A549 (cell line): ENCODE measurements around the gene TMEM115. TPM values are rescaled to one million over a fixed set of nuclear protein-coding genes. Genes with fewer than 3 reads are reported as not detected.

ENCODE experiments used
- ATAC-seq, 2 experiments: fragments of 200-7000 bp in 1 of 2; fragments of >200 bp in 1 of 2; cut with Nextera tagmentation in 1 of 2; cut with Tn5 transposase in 1 of 2; 3 replicates each; pipeline versions ENCODE4 v1.8.0 to v1.9.1; 2018 to 2020; ENCODE audit warnings: mild to moderate bottlenecking in 1 of 2, moderate library complexity in 1 of 2
- CTCF ChIA-PET: fragments of 300-600 bp; sonication (Branson Sonifier 250); formaldehyde crosslinking; extraction: SDS; loops from one replicate; lab custom pipeline; 2021; ENCODE audit warnings: antibody characterized with exemption, inconsistent platforms; lab: Yijun Ruan, JAX
- POLR2A ChIA-PET: fragments of 350-600 bp; formaldehyde crosslinking; extraction: SDS; loops from one replicate; lab custom pipeline; 2021; ENCODE audit warnings: antibody characterized with exemption, inconsistent platforms; lab: Yijun Ruan, JAX
- DNase-seq, 2 experiments: peaks; one replicate each; pipeline versions ENCODE4 v3.0.0 to v3.0.0-alpha.2; 2011 to 2016; ENCODE audit warnings: low read depth in 1 of 2, low spot score in 1 of 2
- FAIRE-seq: peaks from 2 replicates; lab custom pipeline; 2011; peaks lifted over from hg19 to GRCh38; lab: Jason Lieb, UNC
- H3K27ac ChIP-seq, 2 experiments: fragments of >200 bp; sonication (Bioruptor Twin); formaldehyde crosslinking; 3 replicates each; pipeline ENCODE4 v1.5.1; 2016 to 2017
- H3K4me1 ChIP-seq: fragments of >200 bp; sonication (Bioruptor Twin); formaldehyde crosslinking; 3 replicates; pipeline ENCODE4 v1.6.1; 2016
- H3K4me2 ChIP-seq: fragments of >200 bp; sonication (Bioruptor Twin); formaldehyde crosslinking; 3 replicates; pipeline ENCODE4 v1.6.1; 2016
- H3K4me3 ChIP-seq: fragments of >200 bp; sonication (Bioruptor Twin); formaldehyde crosslinking; 3 replicates; pipeline ENCODE4 v1.5.1; 2016
- H3K9me3 ChIP-seq: fragments of >200 bp; sonication (Bioruptor Twin); formaldehyde crosslinking; 3 replicates; pipeline ENCODE4 v1.6.1; 2016
- ATOH8 ChIP-seq: fragments of 250-450 bp; sonication (Bioruptor Pico); IDR thresholded peaks from 2 replicates; pipeline ENCODE4 v1.5.0; 2020; ENCODE audit warnings: low read depth, mild to moderate bottlenecking, moderate library complexity
- CBX2 ChIP-seq: fragments of 200-600 bp; sonication (generic); IDR thresholded peaks from 2 replicates; pipeline ENCODE4 v1.6.1; 2016; ENCODE audit warnings: low read depth, mild to moderate bottlenecking, borderline replicate concordance
- CEBPB ChIP-seq, 2 experiments: fragments of >200 bp in 1 of 2; sonication (Bioruptor Twin) in 1 of 2; formaldehyde crosslinking in 1 of 2; IDR thresholded peaks; 2 replicates each; pipeline ENCODE4 v1.6.1; 2012 to 2016
- CHD4 ChIP-seq: fragments of 200-600 bp; sonication (generic); IDR thresholded peaks from 2 replicates; pipeline ENCODE4 v1.6.1; 2016; ENCODE audit warnings: antibody characterized with exemption, mild to moderate bottlenecking, borderline replicate concordance
- EHMT2 ChIP-seq: fragments of 200-600 bp; sonication (generic); IDR thresholded peaks from 2 replicates; pipeline ENCODE4 v1.6.1; 2016; ENCODE audit warnings: antibody characterized with exemption, low read depth, mild to moderate bottlenecking, moderate library complexity
- ELK1 ChIP-seq: fragments of 150-350 bp; IDR thresholded peaks from 2 replicates; pipeline ENCODE4 v1.6.1; 2014; ENCODE audit warnings: low read depth, mild to moderate bottlenecking, low read length
- HES2 ChIP-seq: fragments of >200 bp; sonication (Bioruptor Twin); formaldehyde crosslinking; IDR thresholded peaks from 2 replicates; pipeline ENCODE4 v1.6.1; 2016
- JUNB ChIP-seq: fragments of >200 bp; sonication (Bioruptor Twin); formaldehyde crosslinking; IDR thresholded peaks from 2 replicates; pipeline ENCODE4 v1.6.1; 2016
- MAFK ChIP-seq: fragments of 450-650 bp; IDR thresholded peaks from 2 replicates; pipeline ENCODE4 v1.6.1; 2014; ENCODE audit not compliant: partially characterized antibody
- MYC ChIP-seq: IDR thresholded peaks from 2 replicates; pipeline ENCODE4 v1.6.1; 2012; ENCODE audit warnings: mild to moderate bottlenecking, inconsistent platforms, low read length, improper control_type of control experiment, borderline replicate concordance
- POLR2A ChIP-seq: IDR thresholded peaks from 2 replicates; pipeline ENCODE4 v1.6.1; 2012; ENCODE audit warnings: mild to moderate bottlenecking, low read length
- POLR2AphosphoS2 ChIP-seq: conservative IDR thresholded peaks from 2 replicates; pipeline ENCODE4 v1.6.1; 2012; ENCODE audit warnings: low read length, improper control_type of control experiment, inconsistent platforms
- RCOR1 ChIP-seq: fragments of 150-350 bp; IDR thresholded peaks from 2 replicates; pipeline ENCODE4 v1.6.1; 2014; ENCODE audit warnings: antibody characterized with exemption, low read length, low read depth
- TFCP2L1 ChIP-seq: fragments of 250-450 bp; sonication (Bioruptor Pico); IDR thresholded peaks from 2 replicates; pipeline ENCODE4 v1.5.0; 2021; ENCODE audit warnings: mild to moderate bottlenecking
- TP53 ChIP-seq: fragments of 250-450 bp; sonication (Bioruptor Pico); IDR thresholded peaks from 2 replicates; pipeline ENCODE4 v1.5.0; 2021; ENCODE audit warnings: mild to moderate bottlenecking, moderate library complexity
- WGBS: methylation state at CpG from one replicate; pipeline ENCODE4 v1.1.6; 2017; ENCODE audit errors: missing lambda C conversion rate; 5-methylcytosine and 5-hydroxymethylcytosine counted together
- polyA plus RNA-seq, 4 experiments: library from polyadenylated mRNA; depleted of rRNA in 3 of 4; stranded (reverse); fragments of >200 nt; fragmentation: RNase III in 1 of 4; extraction: RNeasy Plus Mini Kit Qiagen cat#74134 plus additional on column Dnase treatment in 1 of 4; gene quantifications; 2 replicates in 3 of 4; 3 replicates in 1 of 4; pipeline ENCODE4 v1.2.3, GENCODE V29; 2011 to 2017
- TF ChIP-seq, protein P1 (sequence below): IDR thresholded peaks from 2 replicates; pipeline ENCODE4 v1.6.1; 2012

Gene TMEM115
- polyA plus RNA-seq, 2 of the 4 experiments (the other 2 are of a cell fraction) = 17.4 to 26.8 TPM

DNA sequence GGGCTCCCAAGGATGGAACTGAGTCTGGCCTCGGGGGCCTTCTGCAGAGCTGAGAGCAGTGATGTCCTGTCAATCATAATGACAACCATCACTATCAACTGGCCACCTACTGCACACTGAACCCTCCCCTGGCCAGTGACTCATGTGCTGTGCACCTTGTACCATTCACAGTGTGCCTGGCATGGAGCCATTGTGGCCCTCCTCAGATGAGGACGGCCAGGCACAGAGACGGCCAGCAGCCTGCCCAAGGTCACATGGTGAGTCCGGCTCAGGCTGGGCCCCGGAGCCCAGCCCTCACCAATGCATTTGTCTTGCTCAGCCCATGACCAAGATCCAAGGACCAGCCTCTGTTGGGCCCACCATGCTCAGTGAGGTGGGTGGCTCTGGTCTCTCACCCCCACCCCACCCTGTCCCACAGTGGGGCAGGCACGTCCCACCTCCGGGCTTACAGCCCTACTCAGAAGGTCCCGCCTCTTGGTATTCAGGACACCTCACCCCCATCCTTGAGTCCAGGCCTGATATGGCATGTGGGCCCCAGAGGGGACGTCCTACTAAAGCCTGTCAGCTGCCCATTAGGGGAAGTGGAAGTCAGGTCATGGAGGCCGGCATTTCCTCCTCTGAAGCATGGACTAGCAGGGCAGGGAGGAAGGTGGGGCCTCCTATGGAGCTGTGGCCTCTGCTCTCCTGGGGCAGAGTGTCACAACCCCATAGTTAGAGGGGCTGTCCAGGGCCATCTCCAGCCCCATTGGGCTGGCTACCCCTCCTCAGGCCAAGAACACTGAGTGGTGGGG, 35.9 kb upstream of the TMEM115 start:
- CTCF ChIA-PET = no interaction called here

GRCh38 chr3:50393061-50393460, 33.7 kb upstream of the TMEM115 start:
- no peaks in the 10 kb centered on the region for H3K4me1 ChIP-seq
- H3K27ac ChIP-seq = no peak overlapping the region
- TF ChIP-seq POLR2AphosphoS2 (no peak), EHMT2 (no peak), HES2 (no peak), POLR2A (no peak), CBX2 (no peak), RCOR1 (no peak)
- TF ChIP-seq, protein P1, sequence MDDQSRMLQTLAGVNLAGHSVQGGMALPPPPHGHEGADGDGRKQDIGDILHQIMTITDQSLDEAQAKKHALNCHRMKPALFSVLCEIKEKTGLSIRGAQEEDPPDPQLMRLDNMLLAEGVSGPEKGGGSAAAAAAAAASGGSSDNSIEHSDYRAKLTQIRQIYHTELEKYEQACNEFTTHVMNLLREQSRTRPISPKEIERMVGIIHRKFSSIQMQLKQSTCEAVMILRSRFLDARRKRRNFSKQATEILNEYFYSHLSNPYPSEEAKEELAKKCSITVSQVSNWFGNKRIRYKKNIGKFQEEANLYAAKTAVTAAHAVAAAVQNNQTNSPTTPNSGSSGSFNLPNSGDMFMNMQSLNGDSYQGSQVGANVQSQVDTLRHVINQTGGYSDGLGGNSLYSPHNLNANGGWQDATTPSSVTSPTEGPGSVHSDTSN = no peak
- FAIRE-seq (no peak), ATAC-seq (no peak), DNase-seq (no peak)
- no peak overlapping the region for H3K4me2 ChIP-seq
- no peaks in the 10 kb centered on the region for H3K9me3 ChIP-seq
- no peak overlapping the region for H3K4me3 ChIP-seq
- ChIA-PET POLR2A (no interaction called here), CTCF (interaction anchor here (1.4 kb wide), 1 partner anchor 45 kb away, joined by 3 read pairs; no protein-coding TSS in a partner anchor)
- 30% methylated on average over 2 of the region's 5 CpGs for WGBS

More for the DNA sequence above, 35.9 kb upstream of the TMEM115 start:
- no peak overlapping the region for H3K4me2 ChIP-seq
- DNase-seq (no peak), FAIRE-seq (no peak), ATAC-seq (no peak)
- no peak overlapping the region for H3K27ac ChIP-seq
- 63% methylated on average over 7 of the region's 10 CpGs for WGBS
- no peaks in the 10 kb centered on the region for H3K9me3 ChIP-seq
- POLR2A ChIA-PET = no interaction called here
- H3K4me3 ChIP-seq = no peak overlapping the region
- TF ChIP-seq TFCP2L1 (no peak), ELK1 (no peak), CEBPB (IDR thresholded peaks at IDR 0.05) (no peak), CHD4 (no peak), MYC (no peak)
- H3K4me1 ChIP-seq = no peaks in the 10 kb centered on the region

- Histone ChIP-seq H3K4me1 (no peaks in the 10 kb centered on the region), H3K9me3 (no peaks in the 10 kb centered on the region), H3K4me2 (no peak overlapping the region), H3K4me3 (no peak overlapping the region), H3K27ac (no peak overlapping the region)
- WGBS = 55% methylated on average over 3 of the region's 5 CpGs
- no peak for DNase-seq
- no peak for FAIRE-seq
- POLR2A ChIA-PET = no interaction called here
- CTCF ChIA-PET = no interaction called here
- no peak for TF ChIP-seq ATOH8 (CRISPR knock-in tag)
- TF ChIP-seq MAFK = no peak
- no peak for TF ChIP-seq JUNB
- no peak for TF ChIP-seq TP53
- TF ChIP-seq, all 56 proteins: peak for 0
- ATAC-seq = no peak
Measured at GRCh38 chr3:50392101-50392715, 32.9 kb upstream of the TMEM115 start.
